GM12892 (cell line): Measurements from ENCODE around the gene TENM4.

ENCODE experiments used
- POLR2A ChIP-seq: IDR thresholded peaks from 2 replicates; pipeline ENCODE4 v1.6.1; 2011; ENCODE audit warnings: low read depth, low read length, control low read depth
- TAF1 ChIP-seq: IDR thresholded peaks from 2 replicates; pipeline ENCODE4 v1.6.1; 2011; ENCODE audit warnings: low read depth, mild to moderate bottlenecking, control low read depth, low read length, borderline replicate concordance

- TF ChIP-seq TAF1, result no peak
- no peak for TF ChIP-seq POLR2A
Measured at GRCh38 chr11:79371152-79371551, 69.7 kb downstream of the TENM4 start.
